Right atrium auricular region (tissue), 2 donors: ENCODE measurements around the gene EDEM3. TPM values are rescaled to one million over a fixed set of nuclear protein-coding genes. Genes with fewer than 3 reads are reported as not detected.

ENCODE experiments used
- DNase-seq: peaks from one replicate; pipeline ENCODE4 v3.0.0-alpha.2; 2019; ENCODE audit warnings: low spot score
- H3K27ac ChIP-seq, 2 donors: fragments of 200-600 bp; sonication (generic); 1 replicate in 1 of 2; 2 replicates in 1 of 2; pipeline ENCODE4 v1.5.1; 2016 to 2019
- H3K27me3 ChIP-seq, 2 donors: fragments of 200-600 bp; sonication (generic); one replicate each; pipeline versions ENCODE4 v1.5.1 to v1.6.0; 2017 to 2019
- H3K36me3 ChIP-seq: fragments of 200-600 bp; sonication (generic); one replicate; pipeline ENCODE4 v1.5.1; 2016
- H3K4me1 ChIP-seq, 2 donors: fragments of 200-600 bp; sonication (generic); one replicate each; pipeline versions ENCODE4 v1.5.1 to v1.6.0; 2017 to 2019
- H3K4me3 ChIP-seq, 2 donors: fragments of 200-600 bp; sonication (generic); 1 replicate in 1 of 2; 2 replicates in 1 of 2; pipeline ENCODE4 v1.5.1; 2017 to 2019; ENCODE audit warnings: mild to moderate bottlenecking in 1 of 2, moderate library complexity in 1 of 2
- H3K9me3 ChIP-seq, 2 donors: fragments of 200-600 bp; sonication (generic); one replicate each; pipeline ENCODE4 v1.5.1; 2019
- CTCF ChIP-seq, 2 donors: fragments of 200-600 bp; sonication (generic); IDR thresholded peaks; one replicate each; pipeline ENCODE4 v1.5.1; 2019; ENCODE audit warnings: antibody characterized with exemption in 2 of 2
- total RNA-seq, 2 donors: library from RNA; depleted of rRNA; stranded (reverse); fragments of >200 nt; gene quantifications; one replicate each; pipeline ENCODE4 v1.1.0, GENCODE V29; 2016

Gene EDEM3
- total RNA-seq, 2 donors from 2014 or later, result 18.1 to 30.0 TPM

GRCh38 chr1:184745110-184745509 is 9.5 kb downstream of the EDEM3 start:
- Histone ChIP-seq H3K27me3 (no peaks in the 10 kb centered on the region), H3K9me3 (no peaks in the 10 kb centered on the region), H3K36me3 (no peaks in the 10 kb centered on the region), H3K4me3 (no peak overlapping the region), H3K4me1 (peaks cover 0 to 12% of the 10 kb centered on the region in 2 donors), H3K27ac (no peak overlapping the region)
- no peak for DNase-seq
- no peak for TF ChIP-seq CTCF (IDR thresholded peaks at IDR 0.05)

GRCh38 chr1:184743062-184743756 is 11.4 kb downstream of the EDEM3 start:
- Histone ChIP-seq H3K4me3 (no peak overlapping the region), H3K36me3 (no peaks in the 10 kb centered on the region), H3K4me1 (peaks cover 0 to 12% of the 10 kb centered on the region in 2 donors), H3K27me3 (no peaks in the 10 kb centered on the region), H3K27ac (no peak overlapping the region), H3K9me3 (no peaks in the 10 kb centered on the region)
- no peak for DNase-seq
- no peak for TF ChIP-seq CTCF (IDR thresholded peaks at IDR 0.05)

GRCh38 chr1:184740344-184740743 is 14.3 kb downstream of the EDEM3 start:
- no peaks in the 10 kb centered on the region for H3K27me3 ChIP-seq
- no peaks in the 10 kb centered on the region for H3K9me3 ChIP-seq
- no peak for DNase-seq
- no peak for TF ChIP-seq CTCF (IDR thresholded peaks at IDR 0.05)
- no peak overlapping the region for H3K27ac ChIP-seq
- H3K4me3 ChIP-seq, result no peak overlapping the region
- peaks cover 18% of the 10 kb centered on the region for H3K36me3 ChIP-seq
- H3K4me1 ChIP-seq, result no peaks in the 10 kb centered on the region

GRCh38 chr1:184739796-184740195 is 14.9 kb downstream of the EDEM3 start:
- Histone ChIP-seq H3K9me3 (no peaks in the 10 kb centered on the region), H3K4me1 (no peaks in the 10 kb centered on the region), H3K36me3 (peaks cover 18% of the 10 kb centered on the region), H3K4me3 (no peak overlapping the region), H3K27ac (no peak overlapping the region), H3K27me3 (no peaks in the 10 kb centered on the region)
- DNase-seq, result no peak
- no peak for TF ChIP-seq CTCF (IDR thresholded peaks at IDR 0.05)

GRCh38 chr1:184739070-184739469 is 15.6 kb downstream of the EDEM3 start:
- no peaks in the 10 kb centered on the region for H3K4me1 ChIP-seq
- H3K27me3 ChIP-seq, result no peaks in the 10 kb centered on the region
- H3K36me3 ChIP-seq, result peaks cover 22% of the 10 kb centered on the region
- no peak for TF ChIP-seq CTCF (IDR thresholded peaks at IDR 0.05)
- H3K4me3 ChIP-seq, result no peak overlapping the region
- DNase-seq, result no peak
- no peak overlapping the region for H3K27ac ChIP-seq
- H3K9me3 ChIP-seq, result no peaks in the 10 kb centered on the region

- peaks cover 58% of the 10 kb centered on the region for H3K36me3 ChIP-seq
- no peaks in the 10 kb centered on the region for H3K27me3 ChIP-seq
- H3K4me1 ChIP-seq, result no peaks in the 10 kb centered on the region
- no peak overlapping the region for H3K27ac ChIP-seq
- H3K4me3 ChIP-seq, result no peak overlapping the region
- H3K9me3 ChIP-seq, result no peaks in the 10 kb centered on the region
- no peak for TF ChIP-seq CTCF (IDR thresholded peaks at IDR 0.05)
- DNase-seq, result no peak
Observed at GRCh38 chr1:184734980-184735379, 19.7 kb downstream of the EDEM3 start.
